ENCODE data around the gene HOXD13. TPM values are rescaled to one million over a fixed set of nuclear protein-coding genes. Genes with fewer than 3 reads are reported as not detected.

Gene HOXD13
- total and polyA plus RNA-seq, 2 of the 13 experiments (the other 11 are each of a cell fraction or from before 2014, with no cell fraction given): not detected

DNA sequence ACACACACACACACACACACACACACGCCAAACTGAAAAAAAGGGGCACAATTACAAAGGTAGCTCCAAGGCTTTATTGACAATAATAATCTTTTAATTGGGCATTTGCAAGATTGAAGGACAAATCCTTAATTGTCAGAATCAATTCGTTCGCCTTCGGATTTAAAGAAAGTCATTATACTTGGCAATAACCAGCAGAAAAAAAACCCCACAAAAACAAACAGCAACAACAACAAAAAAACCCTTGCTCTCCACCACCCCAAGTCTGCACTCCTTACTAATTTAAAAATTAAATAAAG is 35.2 kb downstream of the HOXD13 start:
- CTCF ChIA-PET (ENCODE audit: low intra/inter-chr PET ratio, low total read pairs): interaction anchor here (1.3 to 3.0 kb wide), 9 partner anchors 13 to 1021 kb away, joined by 5 to 44 read pairs (median 9); no protein-coding TSS in a partner anchor
- POLR2A ChIA-PET: no interaction called here

More for the DNA sequence above, 35.2 kb downstream of the HOXD13 start:
- WGBS (ENCODE audit: low lambda C conversion rate): 60% methylated on average over 4 of the region's 4 CpGs
- no peak overlapping the region for H3K4me3 ChIP-seq (replicated peaks in 1 of 3; ENCODE audit: insufficient read depth in 1 of 3, low read depth in 2 of 3, low read length in 3 of 3)
- H2AFZ ChIP-seq (ENCODE audit: low read length): no peak overlapping the region
- no peaks in the 10 kb centered on the region; the same call in 1 of the 2 replicates for H4K20me1 ChIP-seq (ENCODE audit: insufficient read depth, low read length)
- TF ChIP-seq ZNF703 (CRISPR knock-in tag; IDR thresholded peaks at IDR 0.05; ENCODE audit: borderline replicate concordance): no peak
- no peak for TF ChIP-seq CENPBD1 (CRISPR knock-in tag; IDR thresholded peaks at IDR 0.05; ENCODE audit: borderline replicate concordance, low read depth)
- no peak for TF ChIP-seq KLF12 (CRISPR knock-in tag; IDR thresholded peaks at IDR 0.05; ENCODE audit: borderline replicate concordance)
- TF ChIP-seq CHD2 (IDR thresholded peaks at IDR 0.05; ENCODE audit: low read depth, low read length): no peak
- no peak for TF ChIP-seq ZNF382 (CRISPR knock-in tag; IDR thresholded peaks at IDR 0.05; ENCODE audit: borderline replicate concordance)
- TF ChIP-seq ZKSCAN1 (IDR thresholded peaks at IDR 0.05; ENCODE audit: low read length): no peak
- TF ChIP-seq, protein P1, sequence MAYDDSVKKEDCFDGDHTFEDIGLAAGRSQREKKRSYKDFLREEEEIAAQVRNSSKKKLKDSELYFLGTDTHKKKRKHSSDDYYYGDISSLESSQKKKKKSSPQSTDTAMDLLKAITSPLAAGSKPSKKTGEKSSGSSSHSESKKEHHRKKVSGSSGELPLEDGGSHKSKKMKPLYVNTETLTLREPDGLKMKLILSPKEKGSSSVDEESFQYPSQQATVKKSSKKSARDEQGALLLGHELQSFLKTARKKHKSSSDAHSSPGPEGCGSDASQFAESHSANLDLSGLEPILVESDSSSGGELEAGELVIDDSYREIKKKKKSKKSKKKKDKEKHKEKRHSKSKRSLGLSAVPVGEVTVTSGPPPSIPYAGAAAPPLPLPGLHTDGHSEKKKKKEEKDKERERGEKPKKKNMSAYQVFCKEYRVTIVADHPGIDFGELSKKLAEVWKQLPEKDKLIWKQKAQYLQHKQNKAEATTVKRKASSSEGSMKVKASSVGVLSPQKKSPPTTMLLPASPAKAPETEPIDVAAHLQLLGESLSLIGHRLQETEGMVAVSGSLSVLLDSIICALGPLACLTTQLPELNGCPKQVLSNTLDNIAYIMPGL (CRISPR knock-in tag; IDR thresholded peaks at IDR 0.05; ENCODE audit: borderline replicate concordance in 1 of 2, low read depth in 1 of 2): no peak
- H3K9ac ChIP-seq (ENCODE audit: insufficient read depth, low read depth, low read length): no peak overlapping the region
- no peak overlapping the region for H3K4me2 ChIP-seq (ENCODE audit: low read depth, low read length)
- FAIRE-seq (no peak), DNase-seq (ENCODE audit: low spot score) (no peak), ATAC-seq (no peak)
- H3K36me3 ChIP-seq (replicated peaks in 1 of 2; ENCODE audit: control insufficient read depth in 1 of 2, insufficient read depth in 2 of 2, low read length in 2 of 2): no peaks in the 10 kb centered on the region
- H3K4me1 ChIP-seq (ENCODE audit: insufficient read depth, low read length): no peaks in the 10 kb centered on the region
- intact Hi-C loops (cut with micrococcal nuclease; ENCODE audit: unreplicated experiment) (loop anchor here (1.0 to 2.0 kb wide), 4 partner anchors 427 to 1021 kb away; no protein-coding TSS in a partner anchor), in situ Hi-C loops (cut with HindIII; ENCODE audit: extremely low pct_ligation_motif_present, low pct_unique_long_range_greater_than_20kb) (loop anchor here (5.0 kb wide), 4 partner anchors 425 to 1020 kb away; no protein-coding TSS in a partner anchor)
- no TSS peak for BruUV-seq (replicated peaks)
- peaks cover 15 to 81% of the 10 kb centered on the region in 2 experiments for H3K27me3 ChIP-seq (ENCODE audit: control insufficient read depth in 1 of 2, insufficient read depth in 2 of 2, low read length in 2 of 2)
- H3K27ac ChIP-seq (ENCODE audit: extremely low read length, insufficient read depth, low read length): no peak overlapping the region
- H3K79me2 ChIP-seq (ENCODE audit: insufficient read depth, low read length): no peaks in the 10 kb centered on the region
- H3K9me3 ChIP-seq (ENCODE audit: low read length): no peaks in the 10 kb centered on the region

Measured in HepG2 (cell line).